A673 (cell line): ENCODE data around the gene MAGI1. TPM values are rescaled to one million over a fixed set of nuclear protein-coding genes. Genes with fewer than 3 reads are reported as not detected.
A peak's percentile ranks its signal among the peaks of the same experiment; 100 is the strongest.

Experiments
- BruUV-seq: library from RNA; stranded (reverse); fragments of 400-500 nt; replicated peaks from 2 replicates; lab custom pipeline; 2021; lab: Mats Ljungman, UMichigan
- CTCF ChIA-PET: fragments of 300-600 bp; sonication (Branson Sonifier 250); formaldehyde crosslinking; loops from one replicate; lab custom pipeline; 2022; ENCODE audit warnings: antibody characterized with exemption; lab: Charles Lee
- POLR2A ChIA-PET: fragments of 300-600 bp; sonication (Branson Sonifier 250); formaldehyde crosslinking; loops from one replicate; lab custom pipeline; 2022; ENCODE audit warnings: antibody characterized with exemption; ENCODE audit not compliant: low non-redundant PET; lab: Charles Lee
- DNase-seq: peaks from one replicate; pipeline ENCODE4 v3.0.0-alpha.2; 2015; ENCODE audit warnings: low spot score
- H3K27ac ChIP-seq: fragments of 200-600 bp; sonication (generic); 2 replicates; pipeline ENCODE4 v1.5.1; 2016; ENCODE audit warnings: mixed run types, low read depth, mild to moderate bottlenecking, mixed read lengths, antibody characterized with exemption, low read length; ENCODE audit not compliant: poor library complexity, severe bottlenecking
- H3K27me3 ChIP-seq: fragments of 200-600 bp; sonication (generic); replicated peaks from 2 replicates; pipeline ENCODE4 v1.6.1; 2017; ENCODE audit warnings: mixed run types, low read depth, mild to moderate bottlenecking, mixed read lengths, antibody characterized with exemption, low read length; ENCODE audit not compliant: insufficient read depth, poor library complexity
- H3K36me3 ChIP-seq: fragments of 200-600 bp; sonication (generic); 2 replicates; pipeline ENCODE4 v1.6.1; 2016; ENCODE audit warnings: mixed run types, mild to moderate bottlenecking, mixed read lengths, antibody characterized with exemption, low read length; ENCODE audit not compliant: insufficient read depth, poor library complexity, severe bottlenecking
- H3K4me1 ChIP-seq: fragments of 200-600 bp; sonication (generic); 2 replicates; pipeline ENCODE4 v1.6.1; 2017; ENCODE audit warnings: mixed run types, mild to moderate bottlenecking, mixed read lengths, antibody characterized with exemption, low read length; ENCODE audit not compliant: insufficient read depth, poor library complexity, severe bottlenecking
- H3K4me3 ChIP-seq: fragments of 200-600 bp; sonication (generic); 2 replicates; pipeline ENCODE4 v1.5.1; 2016; ENCODE audit warnings: low read depth, mixed run types, mild to moderate bottlenecking, mixed read lengths, low read length; ENCODE audit not compliant: poor library complexity, severe bottlenecking
- H3K9me3 ChIP-seq: fragments of 200-600 bp; sonication (generic); 2 replicates; pipeline ENCODE4 v1.6.1; 2016; ENCODE audit warnings: mixed run types, low read depth, mild to moderate bottlenecking, mixed read lengths, antibody characterized with exemption, low read length; ENCODE audit not compliant: poor library complexity, severe bottlenecking
- CTCF ChIP-seq: fragments of 300-800, 200-600 bp; sonication (generic); conservative IDR thresholded peaks from 2 replicates; pipeline ENCODE4 v1.5.1; 2017; ENCODE audit warnings: low read depth, mild to moderate bottlenecking, antibody characterized with exemption, low read length, moderate library complexity, mixed read lengths
- EZH2 ChIP-seq: fragments of 200-600 bp; sonication (generic); IDR thresholded peaks from 2 replicates; pipeline ENCODE4 v1.6.1; 2017; ENCODE audit warnings: borderline replicate concordance, low read depth, mild to moderate bottlenecking, mixed read lengths, antibody characterized with exemption, low read length; ENCODE audit not compliant: poor library complexity, severe bottlenecking
- intact Hi-C: fragments of 100-400 bp; cut with micrococcal nuclease; formaldehyde crosslinking; loops from one replicate; pipeline ENCODE4 v1.10.0; 2022; ENCODE audit not compliant: unreplicated experiment
- total RNA-seq: library from RNA; stranded (reverse); gene quantifications from 2 replicates; pipeline ENCODE4 v1.2.3, GENCODE V29; 2021

Gene MAGI1
- total RNA-seq, 1 experiment from 2014 or later = 30.5 TPM

GRCh38 chr3:65938147-65938546 lies 100.6 kb downstream of the MAGI1 start:
- TF ChIP-seq CTCF (no peak), EZH2 (no peak)
- Histone ChIP-seq H3K27me3 (no peaks in the 10 kb centered on the region), H3K27ac (peak overlapping the region; percentile 73), H3K4me3 (no peak overlapping the region), H3K36me3 (no peaks in the 10 kb centered on the region), H3K4me1 (peaks cover 26% of the 10 kb centered on the region), H3K9me3 (peaks cover 3% of the 10 kb centered on the region)
- intact Hi-C loops = no loop called here
- DNase-seq = no peak
- POLR2A ChIA-PET = interaction anchor here (0.6 kb wide), 1 partner anchor 60 kb away, joined by 5 read pairs; no protein-coding TSS in a partner anchor
- no TSS peak for BruUV-seq
- CTCF ChIA-PET = no interaction called here

GRCh38 chr3:65936908-65937638 lies 101.6 kb downstream of the MAGI1 start:
- no TSS peak for BruUV-seq
- ChIA-PET CTCF (no interaction called here), POLR2A (interaction anchor here (0.6 kb wide), 1 partner anchor 84 kb away, joined by 4 read pairs; no protein-coding TSS in a partner anchor)
- TF ChIP-seq CTCF (no peak), EZH2 (no peak)
- H3K27ac ChIP-seq = no peak overlapping the region
- DNase-seq = no peak
- H3K9me3 ChIP-seq = peaks cover 6% of the 10 kb centered on the region
- no peaks in the 10 kb centered on the region for H3K36me3 ChIP-seq
- H3K27me3 ChIP-seq = no peaks in the 10 kb centered on the region
- peaks cover 23% of the 10 kb centered on the region for H3K4me1 ChIP-seq
- H3K4me3 ChIP-seq = no peak overlapping the region
- intact Hi-C loops = no loop called here

GRCh38 chr3:65935724-65936123 lies 103.0 kb downstream of the MAGI1 start:
- no peak for DNase-seq
- intact Hi-C loops = no loop called here
- CTCF ChIA-PET = no interaction called here

More at GRCh38 chr3:65935724-65936123, 103.0 kb downstream of the MAGI1 start:
- H3K9me3 ChIP-seq = peaks cover 6% of the 10 kb centered on the region
- H3K36me3 ChIP-seq = no peaks in the 10 kb centered on the region
- POLR2A ChIA-PET = no interaction called here
- TF ChIP-seq CTCF = no peak
- TF ChIP-seq EZH2 = no peak
- peaks cover 21% of the 10 kb centered on the region for H3K4me1 ChIP-seq
- H3K27ac ChIP-seq = no peak overlapping the region
- BruUV-seq = no TSS peak
- no peaks in the 10 kb centered on the region for H3K27me3 ChIP-seq
- H3K4me3 ChIP-seq = no peak overlapping the region
